HCT116 (cell line): ENCODE data around the gene IL1RAP.

Source experiments
- CEBPB ChIP-seq: IDR thresholded peaks from 2 replicates; pipeline ENCODE4 v1.6.1; 2012; ENCODE audit warnings: low read depth
- FOSL1 ChIP-seq: IDR thresholded peaks from 2 replicates; pipeline ENCODE4 v1.6.1; 2012; ENCODE audit warnings: low read depth
- POLR2A ChIP-seq: IDR thresholded peaks from 2 replicates; pipeline ENCODE4 v1.7.0; 2011; ENCODE audit warnings: borderline replicate concordance; ENCODE audit not compliant: insufficient read depth, insufficient read length; ENCODE audit errors: extremely low read depth
- POLR2AphosphoS5 ChIP-seq: IDR thresholded peaks from 2 replicates; pipeline ENCODE4 v1.6.1; 2011; ENCODE audit warnings: mild to moderate bottlenecking, low read depth, low read length, moderate library complexity
- SP1 ChIP-seq: IDR thresholded peaks from 2 replicates; pipeline ENCODE4 v1.6.1; 2012; ENCODE audit warnings: low read depth
- YY1 ChIP-seq: IDR thresholded peaks from 2 replicates; pipeline ENCODE4 v1.6.1; 2011; ENCODE audit warnings: low read length, low read depth, moderate library complexity, mild to moderate bottlenecking; ENCODE audit not compliant: insufficient replicate concordance; ENCODE audit errors: extremely low read depth
- ZFX ChIP-seq: fragments of 450-650 bp; IDR thresholded peaks from 2 replicates; pipeline ENCODE4 v1.6.1; 2017
- TF ChIP-seq, protein P1 (sequence below), 3 experiments: fragments of 200-600 bp in 1 of 3; sonication (generic) in 1 of 3; IDR thresholded peaks in 2 of 3; conservative IDR thresholded peaks in 1 of 3; 2 replicates each; pipeline ENCODE4 v1.5.1; 2012 to 2017; ENCODE audit warnings: low read depth in 2 of 3, low read length in 2 of 3, antibody characterized with exemption in 1 of 3, borderline replicate concordance in 1 of 3, control low read depth in 1 of 3, mild to moderate bottlenecking in 1 of 3, mixed read lengths in 1 of 3, mixed run types in 1 of 3, moderate library complexity in 1 of 3; ENCODE audit not compliant: insufficient read depth in 1 of 3
- TF ChIP-seq, protein P2 (sequence below): IDR thresholded peaks from 2 replicates; pipeline ENCODE4 v1.6.1; 2012
- TF ChIP-seq, protein P3 (sequence below): IDR thresholded peaks from 2 replicates; pipeline ENCODE4 v1.6.1; 2012; ENCODE audit warnings: low read depth

DNA sequence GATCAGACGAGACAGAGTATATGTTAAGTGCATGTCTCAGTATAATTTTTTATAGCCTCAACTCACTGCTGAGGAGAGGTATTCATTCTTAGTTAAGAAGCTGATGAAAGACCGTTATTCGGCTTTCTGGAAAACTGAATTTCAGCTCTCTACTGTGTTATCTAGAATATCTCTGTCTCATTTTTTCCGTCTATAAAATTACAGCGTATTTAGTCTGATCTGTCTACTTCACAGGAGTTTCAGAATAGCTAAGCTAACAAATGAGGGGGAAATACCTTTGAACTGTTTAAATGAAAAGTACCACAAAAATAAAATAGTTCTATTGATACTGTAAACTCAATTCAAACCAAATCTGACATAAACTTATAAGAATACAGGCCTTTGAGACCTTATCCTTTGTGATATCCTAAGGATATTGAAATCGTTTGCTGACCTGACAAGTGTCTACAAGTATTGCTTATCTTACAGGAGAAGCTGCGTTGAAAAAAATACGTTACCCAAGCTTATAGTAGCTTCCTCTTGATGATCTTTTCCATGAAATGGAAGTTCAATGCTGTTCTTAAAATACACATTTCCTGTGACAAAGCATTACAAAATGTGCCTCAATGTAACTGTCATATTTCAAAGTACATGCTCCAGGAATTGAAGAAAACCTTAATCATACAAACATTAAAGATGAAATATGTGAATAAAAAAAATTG lies 104.6 kb downstream of the IL1RAP start:
- TF ChIP-seq CEBPB, result no peak
- TF ChIP-seq, protein P1, sequence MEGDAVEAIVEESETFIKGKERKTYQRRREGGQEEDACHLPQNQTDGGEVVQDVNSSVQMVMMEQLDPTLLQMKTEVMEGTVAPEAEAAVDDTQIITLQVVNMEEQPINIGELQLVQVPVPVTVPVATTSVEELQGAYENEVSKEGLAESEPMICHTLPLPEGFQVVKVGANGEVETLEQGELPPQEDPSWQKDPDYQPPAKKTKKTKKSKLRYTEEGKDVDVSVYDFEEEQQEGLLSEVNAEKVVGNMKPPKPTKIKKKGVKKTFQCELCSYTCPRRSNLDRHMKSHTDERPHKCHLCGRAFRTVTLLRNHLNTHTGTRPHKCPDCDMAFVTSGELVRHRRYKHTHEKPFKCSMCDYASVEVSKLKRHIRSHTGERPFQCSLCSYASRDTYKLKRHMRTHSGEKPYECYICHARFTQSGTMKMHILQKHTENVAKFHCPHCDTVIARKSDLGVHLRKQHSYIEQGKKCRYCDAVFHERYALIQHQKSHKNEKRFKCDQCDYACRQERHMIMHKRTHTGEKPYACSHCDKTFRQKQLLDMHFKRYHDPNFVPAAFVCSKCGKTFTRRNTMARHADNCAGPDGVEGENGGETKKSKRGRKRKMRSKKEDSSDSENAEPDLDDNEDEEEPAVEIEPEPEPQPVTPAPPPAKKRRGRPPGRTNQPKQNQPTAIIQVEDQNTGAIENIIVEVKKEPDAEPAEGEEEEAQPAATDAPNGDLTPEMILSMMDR (IDR thresholded peaks at IDR 0.05 in 2 of 3, conservative IDR thresholded peaks at IDR 0.05 in 1 of 3; ENCODE audit: borderline replicate concordance in 1 of 3, insufficient read depth in 1 of 3, low read depth in 2 of 3, low read length in 2 of 3), result no peak
- no peak for TF ChIP-seq POLR2A
- TF ChIP-seq POLR2AphosphoS5, result no peak
- TF ChIP-seq, protein P2, sequence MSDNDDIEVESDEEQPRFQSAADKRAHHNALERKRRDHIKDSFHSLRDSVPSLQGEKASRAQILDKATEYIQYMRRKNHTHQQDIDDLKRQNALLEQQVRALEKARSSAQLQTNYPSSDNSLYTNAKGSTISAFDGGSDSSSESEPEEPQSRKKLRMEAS, result no peak
- TF ChIP-seq SP1, result no peak
- TF ChIP-seq FOSL1, result no peak
- no peak for TF ChIP-seq ZFX
- TF ChIP-seq, protein P3, sequence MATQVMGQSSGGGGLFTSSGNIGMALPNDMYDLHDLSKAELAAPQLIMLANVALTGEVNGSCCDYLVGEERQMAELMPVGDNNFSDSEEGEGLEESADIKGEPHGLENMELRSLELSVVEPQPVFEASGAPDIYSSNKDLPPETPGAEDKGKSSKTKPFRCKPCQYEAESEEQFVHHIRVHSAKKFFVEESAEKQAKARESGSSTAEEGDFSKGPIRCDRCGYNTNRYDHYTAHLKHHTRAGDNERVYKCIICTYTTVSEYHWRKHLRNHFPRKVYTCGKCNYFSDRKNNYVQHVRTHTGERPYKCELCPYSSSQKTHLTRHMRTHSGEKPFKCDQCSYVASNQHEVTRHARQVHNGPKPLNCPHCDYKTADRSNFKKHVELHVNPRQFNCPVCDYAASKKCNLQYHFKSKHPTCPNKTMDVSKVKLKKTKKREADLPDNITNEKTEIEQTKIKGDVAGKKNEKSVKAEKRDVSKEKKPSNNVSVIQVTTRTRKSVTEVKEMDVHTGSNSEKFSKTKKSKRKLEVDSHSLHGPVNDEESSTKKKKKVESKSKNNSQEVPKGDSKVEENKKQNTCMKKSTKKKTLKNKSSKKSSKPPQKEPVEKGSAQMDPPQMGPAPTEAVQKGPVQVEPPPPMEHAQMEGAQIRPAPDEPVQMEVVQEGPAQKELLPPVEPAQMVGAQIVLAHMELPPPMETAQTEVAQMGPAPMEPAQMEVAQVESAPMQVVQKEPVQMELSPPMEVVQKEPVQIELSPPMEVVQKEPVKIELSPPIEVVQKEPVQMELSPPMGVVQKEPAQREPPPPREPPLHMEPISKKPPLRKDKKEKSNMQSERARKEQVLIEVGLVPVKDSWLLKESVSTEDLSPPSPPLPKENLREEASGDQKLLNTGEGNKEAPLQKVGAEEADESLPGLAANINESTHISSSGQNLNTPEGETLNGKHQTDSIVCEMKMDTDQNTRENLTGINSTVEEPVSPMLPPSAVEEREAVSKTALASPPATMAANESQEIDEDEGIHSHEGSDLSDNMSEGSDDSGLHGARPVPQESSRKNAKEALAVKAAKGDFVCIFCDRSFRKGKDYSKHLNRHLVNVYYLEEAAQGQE, result no peak
- no peak for TF ChIP-seq YY1
